Naive thymus-derived CD8-positive, alpha-beta T cell (primary cell): ENCODE measurements around the gene PRKCQ. TPM values are rescaled to one million over a fixed set of nuclear protein-coding genes. Genes with fewer than 3 reads are reported as not detected.
A peak's percentile ranks its signal among the peaks of the same experiment; 100 is the strongest.

ENCODE experiments used
- ATAC-seq, 2 donors: fragments of 150-1000 bp; cut with Tn5 transposase in 1 of 2; sonication (Bioruptor Pico), chemical (Tn5 transposase) in 1 of 2; 1 replicate in 1 of 2; 2 replicates in 1 of 2; pipeline ENCODE4 v1.10.0; 2021; ENCODE audit warnings: mild to moderate bottlenecking in 2 of 2, moderate library complexity in 2 of 2
- POLR2A ChIA-PET: fragments of 350-600 bp; sonication (Branson Sonifier 250); formaldehyde crosslinking; loops from one replicate; lab custom pipeline; 2021; ENCODE audit warnings: antibody characterized with exemption; lab: Charles Lee
- DNase-seq, 10 donors: peaks; one replicate each; pipeline versions ENCODE4 v3.0.0 to v3.0.0-alpha.2; 2020 to 2022
- H3K27ac Mint-ChIP-seq, 10 donors: one replicate each; pipeline ENCODE4 v1.8.0; 2020 to 2022; ENCODE audit warnings: mild to moderate bottlenecking in 10 of 10, mixed read lengths in 10 of 10, moderate library complexity in 4 of 10, inconsistent platforms in 1 of 10
- H3K27me3 Mint-ChIP-seq, 5 donors: one replicate each; pipeline ENCODE4 v1.8.0; 2021 to 2022; ENCODE audit warnings: mixed read lengths in 5 of 5
- H3K36me3 Mint-ChIP-seq, 3 donors: one replicate each; pipeline ENCODE4 v1.8.0; 2020 to 2022; ENCODE audit warnings: mixed read lengths in 3 of 3, mild to moderate bottlenecking in 2 of 3, inconsistent platforms in 1 of 3
- H3K4me1 Mint-ChIP-seq, 4 donors: one replicate each; pipeline ENCODE4 v1.8.0; 2021 to 2022; ENCODE audit warnings: mixed read lengths in 4 of 4
- H3K4me3 Mint-ChIP-seq, 10 donors: one replicate each; pipeline ENCODE4 v1.8.0; 2020 to 2022; ENCODE audit warnings: mild to moderate bottlenecking in 10 of 10, mixed read lengths in 10 of 10, moderate library complexity in 6 of 10, inconsistent platforms in 1 of 10
- H3K9me3 Mint-ChIP-seq, 9 donors: one replicate each; pipeline ENCODE4 v1.8.0; 2020 to 2022; ENCODE audit warnings: mixed read lengths in 9 of 9, mild to moderate bottlenecking in 3 of 9, inconsistent platforms in 1 of 9, moderate library complexity in 1 of 9
- polyA plus RNA-seq, 3 donors: library from polyadenylated mRNA; unstranded; fragments of 300-500 nt; fragmentation: Illumina TruSeq; gene quantifications; one replicate each; pipeline ENCODE4 v1.2.3, GENCODE V29; 2021
- total RNA-seq, 8 experiments: library from RNA in 2 of 8; stranded (reverse) in 2 of 8; gene quantifications; one replicate each; pipeline ENCODE4 v1.2.3 and lab custom pipeline; 2021 to 2026

Gene PRKCQ
- total and polyA plus RNA-seq, 5 experiments from 2014 or later = 30.9 to 60.0 (median 51.6) TPM

GRCh38 chr10:6567203-6567703 is 12.8 kb downstream of the PRKCQ start:
- ATAC-seq = no peak
- H3K4me3 Mint-ChIP-seq = peak overlapping the region in 3 of 10 donors; percentile 14 to 37 (median 15)

DNA sequence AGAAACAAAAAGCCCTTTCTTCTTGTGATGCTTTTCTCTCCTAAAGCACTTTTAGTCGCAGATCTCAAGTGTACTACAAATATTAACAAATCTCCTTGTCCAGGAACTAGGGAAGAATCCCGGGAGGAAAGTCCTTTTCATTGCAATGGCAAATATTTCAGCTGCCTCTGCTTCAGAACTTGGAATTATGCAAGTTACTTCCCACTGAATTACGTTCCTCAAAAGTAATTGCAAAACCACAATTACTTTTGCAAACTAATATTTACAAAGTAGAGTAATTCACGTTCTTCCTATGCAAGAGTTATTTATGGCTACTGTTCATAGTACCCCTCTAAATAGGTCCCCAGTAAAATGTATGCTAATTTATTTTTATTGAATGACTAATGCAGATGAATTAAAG is 14.5 kb downstream of the PRKCQ start:
- ATAC-seq (no peak), DNase-seq (no peak)
- Mint-ChIP-seq H3K27ac (peak overlapping the region in 5 of 10 donors; percentile 16 to 86 (median 49)), H3K4me1 (peaks cover 47 to 94% (median 89%) of the 10 kb centered on the region in 4 donors), H3K9me3 (no peaks in the 10 kb centered on the region), H3K27me3 (no peaks in the 10 kb centered on the region), H3K36me3 (peaks cover 0 to 35% (median 0%) of the 10 kb centered on the region in 3 donors), H3K4me3 (peak overlapping the region in 1 of 10 donors; percentile 76)
- POLR2A ChIA-PET = interaction anchor here (1.0 to 3.7 kb wide), 2 partner anchors 12 to 22 kb away, joined by 4 to 15 read pairs; no protein-coding TSS in a partner anchor

More at GRCh38 chr10:6567203-6567703, 12.8 kb downstream of the PRKCQ start:
- no peaks in the 10 kb centered on the region for H3K9me3 Mint-ChIP-seq
- H3K27ac Mint-ChIP-seq = peak overlapping the region; percentile 11 to 91 (median 70)
- H3K4me1 Mint-ChIP-seq = peaks cover 51 to 97% (median 93%) of the 10 kb centered on the region in 4 donors
- no peak for DNase-seq
- POLR2A ChIA-PET = interaction anchor here (1.1 to 1.5 kb wide), 2 partner anchors 35 to 36 kb away, joined by 3 to 5 read pairs; no protein-coding TSS in a partner anchor
- peaks cover 0 to 40% (median 5%) of the 10 kb centered on the region in 3 donors for H3K36me3 Mint-ChIP-seq
- no peaks in the 10 kb centered on the region for H3K27me3 Mint-ChIP-seq

GRCh38 chr10:6564367-6564766 is 15.7 kb downstream of the PRKCQ start:
- Mint-ChIP-seq H3K4me3 (peak overlapping the region in 9 of 10 donors; percentile 26 to 86 (median 76)), H3K27me3 (no peaks in the 10 kb centered on the region), H3K4me1 (peaks cover 41 to 94% (median 88%) of the 10 kb centered on the region in 4 donors), H3K9me3 (no peaks in the 10 kb centered on the region), H3K27ac (peak overlapping the region; percentile 60 to 95 (median 90)), H3K36me3 (peaks cover 0 to 26% (median 0%) of the 10 kb centered on the region in 3 donors)
- peak in 1 of 2 donors; percentile 15 for ATAC-seq
- DNase-seq = no peak
- POLR2A ChIA-PET = interaction anchor here (1.1 to 3.7 kb wide), 5 partner anchors 13 to 47 kb away, joined by 3 to 15 read pairs (median 10); no protein-coding TSS in a partner anchor

DNA sequence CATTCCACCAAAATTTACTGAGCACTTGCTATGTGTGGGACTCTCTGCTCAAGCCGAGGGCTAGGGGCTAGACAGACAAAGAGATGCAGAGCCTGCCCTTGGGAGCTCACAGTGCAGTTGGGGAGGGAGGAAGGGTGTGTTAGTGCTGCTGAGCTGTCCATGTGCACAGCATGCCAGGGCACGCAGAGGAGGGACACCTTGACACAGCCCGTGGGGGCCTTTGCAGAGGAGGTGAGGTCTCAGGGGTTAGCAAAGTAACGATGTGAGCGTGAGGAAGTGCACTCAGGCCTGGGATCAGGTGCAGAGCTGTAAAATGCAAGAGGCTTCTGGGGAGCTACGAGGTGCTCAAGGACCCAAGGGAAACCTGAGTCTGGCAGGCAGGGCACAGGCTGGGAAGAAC is 16.3 kb downstream of the PRKCQ start:
- ATAC-seq = peak; percentile 50 to 52
- no peak for DNase-seq
- peaks cover 0 to 21% (median 0%) of the 10 kb centered on the region in 3 donors for H3K36me3 Mint-ChIP-seq

DNA sequence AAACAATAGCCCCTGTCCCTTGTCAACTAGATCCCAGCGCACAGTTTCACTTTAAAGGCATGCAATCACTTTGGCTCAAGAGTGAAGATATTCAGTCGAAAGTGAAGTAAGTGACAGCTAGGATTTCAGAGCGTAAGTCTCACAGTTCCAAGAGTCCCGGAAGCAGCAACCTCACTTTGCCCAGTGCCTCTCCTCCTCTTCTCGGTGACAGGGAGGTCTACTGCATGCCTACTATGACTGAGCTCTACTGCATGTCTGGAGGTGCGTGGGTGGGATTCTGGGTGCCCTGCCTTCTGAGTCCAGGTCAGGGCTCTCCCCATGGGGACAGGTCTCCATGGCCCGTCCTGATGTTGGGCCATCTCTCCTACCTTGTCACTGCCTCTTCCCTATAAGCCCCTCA is 17.0 kb downstream of the PRKCQ start:
- no peak for DNase-seq
- peak overlapping the region; percentile 55 to 86 (median 76) for H3K4me3 Mint-ChIP-seq
- H3K27me3 Mint-ChIP-seq = no peaks in the 10 kb centered on the region
- no peaks in the 10 kb centered on the region for H3K9me3 Mint-ChIP-seq
- peaks cover 0 to 25% (median 4%) of the 10 kb centered on the region in 3 donors for H3K36me3 Mint-ChIP-seq
- peak; percentile 67 to 78 for ATAC-seq
- H3K4me1 Mint-ChIP-seq = peaks cover 46 to 96% (median 93%) of the 10 kb centered on the region in 4 donors
- H3K27ac Mint-ChIP-seq = peak overlapping the region; percentile 76 to 95 (median 91)
- POLR2A ChIA-PET = interaction anchor here (0.6 to 3.7 kb wide), 7 partner anchors 9 to 45 kb away, joined by 3 to 15 read pairs (median 5); no protein-coding TSS in a partner anchor

More for the DNA sequence above, 16.3 kb downstream of the PRKCQ start:
- H3K4me3 Mint-ChIP-seq = peak overlapping the region; percentile 55 to 86 (median 76)
- H3K4me1 Mint-ChIP-seq = peaks cover 40 to 93% (median 88%) of the 10 kb centered on the region in 4 donors
- no peaks in the 10 kb centered on the region for H3K27me3 Mint-ChIP-seq
- peak overlapping the region; percentile 76 to 95 (median 91) for H3K27ac Mint-ChIP-seq
- POLR2A ChIA-PET = interaction anchor here (0.6 to 3.7 kb wide), 7 partner anchors 12 to 495 kb away, joined by 3 to 15 read pairs (median 5); no protein-coding TSS in a partner anchor
- no peaks in the 10 kb centered on the region for H3K9me3 Mint-ChIP-seq

DNA sequence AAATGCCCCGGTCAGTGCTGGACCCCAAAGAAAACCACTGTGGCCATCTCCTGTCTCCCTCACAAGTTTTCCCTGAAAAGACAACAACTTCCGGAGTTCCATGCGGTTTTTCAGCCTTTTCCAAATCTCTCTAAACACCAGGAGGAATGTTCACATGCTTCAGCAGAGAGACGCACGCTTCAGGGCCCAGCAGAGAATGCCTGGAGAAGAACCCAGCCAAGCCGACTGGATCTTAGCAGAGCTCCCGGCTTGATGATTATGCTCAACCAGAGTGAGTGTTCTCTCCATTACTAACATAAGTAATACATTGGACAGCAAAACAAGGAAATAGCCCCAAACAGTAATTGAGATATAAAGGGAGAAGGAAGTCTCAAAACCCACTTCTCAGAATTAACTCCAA is 17.9 kb downstream of the PRKCQ start:
- Mint-ChIP-seq H3K4me3 (peak overlapping the region in 9 of 10 donors; percentile 26 to 86 (median 76)), H3K9me3 (no peaks in the 10 kb centered on the region), H3K36me3 (peaks cover 0 to 32% (median 12%) of the 10 kb centered on the region in 3 donors), H3K27me3 (no peaks in the 10 kb centered on the region), H3K27ac (peak overlapping the region; percentile 9 to 94 (median 86)), H3K4me1 (peaks cover 54 to 96% (median 93%) of the 10 kb centered on the region in 4 donors)
- ATAC-seq (no peak), DNase-seq (no peak)
- POLR2A ChIA-PET = interaction anchor here (1.1 to 3.7 kb wide), 5 partner anchors 11 to 32 kb away, joined by 3 to 15 read pairs (median 10); no protein-coding TSS in a partner anchor

DNA sequence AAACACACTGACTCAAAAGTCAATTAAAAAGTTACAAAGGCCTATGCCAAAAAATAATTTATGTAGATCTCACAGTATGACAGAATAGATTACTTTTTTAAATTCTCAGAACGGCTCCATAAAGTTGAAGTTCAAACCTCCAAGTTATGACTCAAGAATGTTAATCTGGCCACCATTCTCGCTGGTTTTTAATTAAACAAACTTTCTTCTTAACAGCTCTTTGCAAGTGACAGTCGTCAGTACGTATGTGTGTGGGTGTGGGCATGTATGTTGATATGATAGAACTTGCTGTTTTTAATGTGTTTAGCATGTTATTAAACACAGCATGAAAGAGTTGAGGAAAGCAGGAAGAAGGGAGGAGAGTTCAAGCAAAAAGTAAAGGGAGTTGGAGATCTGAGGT is 18.5 kb downstream of the PRKCQ start:
- H3K9me3 Mint-ChIP-seq = no peaks in the 10 kb centered on the region
- DNase-seq (no peak), ATAC-seq (no peak)
- H3K4me1 Mint-ChIP-seq = peaks cover 57 to 96% (median 93%) of the 10 kb centered on the region in 4 donors
- no peaks in the 10 kb centered on the region for H3K27me3 Mint-ChIP-seq
- peaks cover 0 to 27% (median 15%) of the 10 kb centered on the region in 3 donors for H3K36me3 Mint-ChIP-seq
- H3K4me3 Mint-ChIP-seq = peak overlapping the region in 9 of 10 donors; percentile 5 to 86 (median 48)
- POLR2A ChIA-PET = interaction anchor here (0.7 kb wide), 1 partner anchor 49 kb away, joined by 3 read pairs; no protein-coding TSS in a partner anchor
- H3K27ac Mint-ChIP-seq = peak overlapping the region; percentile 2 to 88 (median 77)

GRCh38 chr10:6558759-6559461 is 21.2 kb downstream of the PRKCQ start:
- H3K27me3 Mint-ChIP-seq = no peaks in the 10 kb centered on the region

GRCh38 chr10:6558272-6558671 is 21.8 kb downstream of the PRKCQ start:
- H3K36me3 Mint-ChIP-seq = peaks cover 0 to 31% (median 16%) of the 10 kb centered on the region in 3 donors
- peak overlapping the region; percentile 21 to 79 (median 58) for H3K4me3 Mint-ChIP-seq
- peak overlapping the region; percentile 70 to 96 (median 85) for H3K27ac Mint-ChIP-seq
- POLR2A ChIA-PET = interaction anchor here (0.9 to 2.4 kb wide), 4 partner anchors 9 to 41 kb away, joined by 3 to 13 read pairs (median 5); no protein-coding TSS in a partner anchor
- DNase-seq = peak in 2 of 10 donors; percentile 26 to 35
- no peaks in the 10 kb centered on the region for H3K9me3 Mint-ChIP-seq
- H3K4me1 Mint-ChIP-seq = peaks cover 64 to 94% (median 89%) of the 10 kb centered on the region in 4 donors
- peak; percentile 54 to 70 for ATAC-seq
- no peaks in the 10 kb centered on the region for H3K27me3 Mint-ChIP-seq

More at GRCh38 chr10:6558759-6559461, 21.2 kb downstream of the PRKCQ start:
- peaks cover 0 to 26% (median 15%) of the 10 kb centered on the region in 3 donors for H3K36me3 Mint-ChIP-seq
- peak overlapping the region; percentile 70 to 96 (median 85) for H3K27ac Mint-ChIP-seq
- no peaks in the 10 kb centered on the region for H3K9me3 Mint-ChIP-seq
- DNase-seq = no peak
- ATAC-seq = no peak
- H3K4me3 Mint-ChIP-seq = peak overlapping the region; percentile 42 to 79 (median 58)
- POLR2A ChIA-PET = interaction anchor here (0.6 to 2.4 kb wide), 4 partner anchors 16 to 71 kb away, joined by 3 to 13 read pairs (median 4); no protein-coding TSS in a partner anchor
- peaks cover 66 to 95% (median 90%) of the 10 kb centered on the region in 4 donors for H3K4me1 Mint-ChIP-seq

- peaks cover 64 to 84% (median 81%) of the 10 kb centered on the region in 4 donors for H3K4me1 Mint-ChIP-seq
Observed at GRCh38 chr10:6553937-6554336, 26.1 kb downstream of the PRKCQ start.

DNA sequence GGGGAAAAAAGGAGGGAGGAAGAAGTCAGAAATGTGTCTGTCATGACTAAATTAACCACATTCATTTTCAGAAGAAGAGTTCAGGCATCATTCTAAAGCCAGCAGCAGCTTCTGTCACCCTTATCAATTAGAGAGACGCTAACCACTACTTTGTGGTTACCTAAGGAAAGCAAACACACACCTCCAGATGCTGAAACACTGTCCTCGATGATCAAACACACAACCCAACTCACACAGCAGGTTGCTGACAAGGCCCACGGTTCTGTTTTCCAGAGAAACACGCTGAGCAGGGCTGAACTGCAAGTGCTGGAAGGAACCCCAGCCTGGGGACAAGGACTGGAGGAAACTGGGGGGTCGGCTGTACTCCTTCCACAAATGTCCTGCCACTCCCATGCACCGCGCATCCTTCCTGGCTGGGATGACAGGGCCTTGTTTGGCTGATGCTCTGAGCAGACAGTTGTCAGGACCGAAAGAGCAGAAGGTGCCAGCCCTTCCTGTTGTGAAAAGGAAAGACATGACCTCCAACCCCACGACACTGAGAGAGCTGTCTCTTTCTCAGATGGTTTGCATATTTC is 36.6 kb downstream of the PRKCQ start:
- ATAC-seq = peak; percentile 78 to 80
- peak in 7 of 10 donors; percentile 23 to 73 (median 36) for DNase-seq
- Mint-ChIP-seq H3K36me3 (peaks cover 0 to 5% (median 0%) of the 10 kb centered on the region in 3 donors), H3K4me3 (peak overlapping the region; percentile 83 to 98 (median 94)), H3K27ac (peak overlapping the region; percentile 95 to 100 (median 99)), H3K9me3 (no peaks in the 10 kb centered on the region), H3K4me1 (peaks cover 41 to 79% (median 75%) of the 10 kb centered on the region in 4 donors), H3K27me3 (no peaks in the 10 kb centered on the region)
- POLR2A ChIA-PET = interaction anchor here (0.6 to 3.1 kb wide), 16 partner anchors 8 to 568 kb away, joined by 3 to 95 read pairs (median 6); no protein-coding TSS in a partner anchor

More at GRCh38 chr10:6553937-6554336, 26.1 kb downstream of the PRKCQ start:
- no peaks in the 10 kb centered on the region for H3K27me3 Mint-ChIP-seq
- H3K36me3 Mint-ChIP-seq = peaks cover 0 to 29% (median 18%) of the 10 kb centered on the region in 3 donors
- POLR2A ChIA-PET = no interaction called here
- peak overlapping the region in 6 of 10 donors; percentile 5 to 86 (median 66) for H3K27ac Mint-ChIP-seq
- DNase-seq (no peak), ATAC-seq (no peak)
- H3K4me3 Mint-ChIP-seq = no peak overlapping the region
- peaks cover 0 to 2% (median 0%) of the 10 kb centered on the region in 9 donors for H3K9me3 Mint-ChIP-seq
